Ishikawa (cell line): Measurements from ENCODE around the gene TECPR2.

Experiments used
- CEBPB ChIP-seq: IDR thresholded peaks from 2 replicates; pipeline ENCODE4 v1.6.1; 2012
- CREB1 ChIP-seq: IDR thresholded peaks from 2 replicates; pipeline ENCODE4 v1.6.1; 2012; ENCODE audit warnings: low read depth
- EGR1 ChIP-seq: IDR thresholded peaks from 2 replicates; pipeline ENCODE4 v1.6.1; 2012
- EP300 ChIP-seq: IDR thresholded peaks from 2 replicates; pipeline ENCODE4 v1.6.1; 2012; ENCODE audit warnings: borderline replicate concordance
- FOXM1 ChIP-seq: IDR thresholded peaks from 2 replicates; pipeline ENCODE4 v1.6.1; 2012; ENCODE audit warnings: low read depth, borderline replicate concordance
- RAD21 ChIP-seq: IDR thresholded peaks from 2 replicates; pipeline ENCODE4 v1.6.1; 2012; ENCODE audit warnings: low read depth
- TAF1 ChIP-seq: IDR thresholded peaks from 2 replicates; pipeline ENCODE4 v1.6.1; 2012; ENCODE audit warnings: low read depth, mild to moderate bottlenecking
- TCF12 ChIP-seq: IDR thresholded peaks from 2 replicates; pipeline ENCODE4 v1.6.1; 2012; ENCODE audit warnings: low read depth
- TEAD4 ChIP-seq: IDR thresholded peaks from 2 replicates; pipeline ENCODE4 v1.6.1; 2012
- YY1 ChIP-seq: IDR thresholded peaks from 2 replicates; pipeline ENCODE4 v1.6.1; 2012; ENCODE audit warnings: low read depth
- TF ChIP-seq, protein P1 (sequence below): IDR thresholded peaks from 2 replicates; pipeline ENCODE4 v1.6.1; 2012
- TF ChIP-seq, protein P2 (sequence below): IDR thresholded peaks from 2 replicates; pipeline ENCODE4 v1.6.1; 2012

DNA sequence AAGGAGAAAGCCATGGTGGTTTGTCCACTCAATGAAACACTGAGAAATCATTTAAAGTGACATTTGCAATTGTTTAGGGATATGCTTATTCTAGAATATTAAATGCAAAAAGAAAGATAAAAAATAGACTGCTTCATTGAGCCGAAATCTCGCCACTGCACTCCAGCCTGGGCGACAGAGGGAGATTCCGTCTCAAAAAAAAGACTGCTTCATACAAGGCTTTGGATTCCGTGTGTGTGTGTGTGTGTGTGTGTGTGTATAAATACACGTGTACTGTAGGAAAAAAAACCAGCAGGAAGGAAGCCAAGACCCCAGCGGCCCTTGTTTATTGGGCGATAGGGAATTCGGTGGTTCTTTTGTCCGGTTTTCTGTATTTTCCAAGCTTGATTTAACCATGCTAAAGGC, 46.4 kb upstream of the TECPR2 start:
- TF ChIP-seq TEAD4 (no peak), EP300 (no peak), EGR1 (no peak), CREB1 (no peak), YY1 (no peak), CEBPB (no peak), TAF1 (no peak), RAD21 (no peak), FOXM1 (no peak), TCF12 (no peak)
- TF ChIP-seq, protein P1, sequence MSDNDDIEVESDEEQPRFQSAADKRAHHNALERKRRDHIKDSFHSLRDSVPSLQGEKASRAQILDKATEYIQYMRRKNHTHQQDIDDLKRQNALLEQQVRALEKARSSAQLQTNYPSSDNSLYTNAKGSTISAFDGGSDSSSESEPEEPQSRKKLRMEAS, result no peak
- TF ChIP-seq, protein P2, sequence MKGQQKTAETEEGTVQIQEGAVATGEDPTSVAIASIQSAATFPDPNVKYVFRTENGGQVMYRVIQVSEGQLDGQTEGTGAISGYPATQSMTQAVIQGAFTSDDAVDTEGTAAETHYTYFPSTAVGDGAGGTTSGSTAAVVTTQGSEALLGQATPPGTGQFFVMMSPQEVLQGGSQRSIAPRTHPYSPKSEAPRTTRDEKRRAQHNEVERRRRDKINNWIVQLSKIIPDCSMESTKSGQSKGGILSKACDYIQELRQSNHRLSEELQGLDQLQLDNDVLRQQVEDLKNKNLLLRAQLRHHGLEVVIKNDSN, result no peak
